ENCODE results near the gene FURIN. TPM values are rescaled to one million over a fixed set of nuclear protein-coding genes. Genes with fewer than 3 reads are reported as not detected.

FURIN gene
- 50.2 and 70.3 TPM in 2 replicates for total RNA-seq

GRCh38 chr15:90868261-90868689 is at the start of gene FURIN:
Gene FURIN, plus strand, starts transcription at chr15:90868588. Its CDS starts 7,153 bp downstream, at chr15:90875741.

DNA sequence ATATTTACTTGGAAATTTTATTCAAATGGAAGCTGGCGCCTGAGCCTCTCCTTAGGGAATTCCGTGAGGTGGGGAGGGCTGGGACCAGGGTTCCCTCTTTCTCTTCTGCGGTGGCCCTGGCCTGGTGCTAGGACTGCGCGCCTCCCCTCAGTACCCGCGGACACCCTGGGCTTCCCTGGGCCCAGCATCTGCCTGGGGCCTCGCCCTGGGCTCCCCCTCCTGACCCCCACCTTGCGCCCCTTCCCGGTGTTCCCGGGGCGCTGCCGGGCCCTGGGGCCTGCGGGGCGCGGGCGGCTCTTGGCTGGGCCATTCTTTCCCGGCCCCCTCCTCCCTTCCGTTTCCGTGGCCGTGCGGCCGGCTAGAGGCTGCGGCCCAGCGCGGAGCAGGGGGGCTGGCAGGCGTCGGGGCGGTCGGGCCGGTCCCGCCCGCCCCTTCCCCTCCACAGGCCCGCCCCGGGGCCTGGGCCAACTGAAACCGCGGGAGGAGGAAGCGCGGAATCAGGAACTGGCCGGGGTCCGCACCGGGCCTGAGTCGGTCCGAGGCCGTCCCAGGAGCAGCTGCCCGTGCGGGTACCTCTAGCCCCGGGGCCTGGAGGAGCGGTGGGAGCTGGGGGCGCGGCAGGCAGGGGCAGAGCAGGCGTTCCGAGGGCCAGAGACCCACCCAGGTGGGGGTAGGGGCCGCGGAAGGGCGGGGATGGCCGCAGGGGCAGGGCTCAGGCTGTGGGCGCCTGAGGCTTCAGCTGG is 15.8 kb downstream of the FURIN start, which contains the start of gene FES:
Gene FES, plus strand, starts transcription at position 529 of the 743 bp plus-strand sequence. CDS start 542 bp downstream, outside the sequence.

DNA sequence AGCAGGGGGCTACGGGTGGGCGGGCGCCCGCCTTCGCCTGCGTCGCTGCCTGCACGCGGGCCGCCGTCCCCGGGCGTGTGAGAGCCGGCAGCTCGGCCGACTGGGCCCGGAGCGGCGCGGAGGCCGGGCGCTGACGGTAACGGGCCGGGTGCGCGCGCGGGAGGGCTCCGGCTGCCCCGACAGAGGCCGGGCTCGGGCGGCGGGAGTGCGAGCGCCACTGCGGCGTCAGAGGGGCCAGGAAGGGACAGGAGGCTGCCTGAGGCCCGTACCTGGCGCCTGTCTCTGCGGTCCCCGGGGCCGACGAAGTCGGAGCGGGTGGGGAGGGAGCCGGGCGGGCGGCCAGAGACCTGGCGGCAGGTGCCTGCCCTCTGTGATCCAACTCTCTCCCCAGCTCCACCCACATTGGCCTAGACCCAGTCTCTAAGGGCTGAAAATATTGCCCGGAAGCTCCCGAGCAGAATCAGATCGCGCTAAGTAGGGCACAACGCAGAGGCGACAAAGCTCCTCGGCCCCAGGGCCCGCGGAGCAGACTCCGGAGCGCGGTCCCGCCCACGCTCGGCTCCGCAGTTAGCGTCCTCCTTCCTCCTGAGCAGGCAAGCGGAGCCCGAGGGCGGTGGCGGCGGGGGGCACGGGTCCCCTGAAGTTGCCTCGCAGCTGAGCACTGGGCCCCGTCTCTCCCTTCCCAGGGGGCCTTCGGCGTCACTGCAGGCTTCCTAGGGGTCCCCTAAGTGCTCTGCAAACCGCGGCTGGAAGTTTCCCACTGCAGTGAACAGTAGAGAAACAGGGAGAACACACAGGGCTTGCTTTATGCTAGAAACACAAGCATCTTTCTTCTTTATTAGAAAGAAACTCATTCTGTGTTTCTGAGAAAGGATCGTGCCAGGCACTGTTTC is 34.7 kb downstream of the FURIN start, which contains the start of gene MAN2A2:
Gene MAN2A2, plus strand, starts transcription at position 463 of the 893 bp plus-strand sequence. CDS start 906 bp downstream, outside the sequence.

GRCh38 chr15:90931828-90932659 is 63.7 kb downstream of the FURIN start, which contains the start of gene HDDC3:
Gene HDDC3, minus strand, starts transcription at chr15:90932549. Its CDS starts 9 bp downstream, at chr15:90932540.

Other genes starting within 250 kb of the FURIN start
- gene BLM, start 151.2 kb upstream of the FURIN start, total RNA-seq: 1.6 and 2.3 TPM in 2 replicates
- 7.5 and 15.0 TPM in 2 replicates for gene FES, start 15.9 kb downstream of the FURIN start, total RNA-seq
- gene MAN2A2, start 34.7 kb downstream of the FURIN start, total RNA-seq: 8.1 and 20.1 TPM in 2 replicates
- gene HDDC3, start 64.0 kb downstream of the FURIN start, total RNA-seq: 7.8 and 14.6 TPM in 2 replicates
- 27.8 and 45.8 TPM in 2 replicates for gene UNC45A, start 66.7 kb downstream of the FURIN start, total RNA-seq
- gene RCCD1, start 86.3 kb downstream of the FURIN start, total RNA-seq: 7.0 and 11.7 TPM in 2 replicates
- gene PRC1, start 125.9 kb downstream of the FURIN start, total RNA-seq: 33.8 and 37.9 TPM in 2 replicates
- gene VPS33B, start 154.0 kb downstream of the FURIN start, total RNA-seq: 8.1 and 8.7 TPM in 2 replicates
- gene SV2B, start 231.7 kb downstream of the FURIN start, total RNA-seq: 0.16 TPM in 1 of 2 replicates, not detected in the other